ENCODE measurements around the gene KCNQ2. TPM values are rescaled to one million over a fixed set of nuclear protein-coding genes. Genes with fewer than 3 reads are reported as not detected.

The KCNQ2 gene
- polyA plus RNA-seq, 3 donors: not detected

DNA sequence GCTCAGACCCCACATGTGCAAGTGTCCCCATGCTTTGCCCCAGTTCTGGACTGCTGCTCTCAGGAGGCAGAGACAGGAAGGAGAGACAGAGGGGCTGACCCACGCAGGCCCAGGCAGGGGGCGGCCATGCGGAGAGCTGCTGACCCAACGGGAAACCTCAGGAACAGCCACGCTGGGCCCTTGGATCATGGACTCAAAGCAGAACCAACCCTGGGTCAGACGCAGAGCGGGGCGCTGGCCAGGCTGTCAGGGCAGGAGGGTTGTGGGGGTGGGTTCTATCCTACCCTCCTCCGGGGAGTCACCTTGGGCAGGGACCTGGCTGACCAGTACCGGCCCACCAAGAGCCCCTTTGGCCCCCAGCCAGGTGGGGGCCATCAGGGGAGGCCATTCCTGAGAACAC is 2.0 kb downstream of the KCNQ2 start:
- peak overlapping the region in 1 of 2 donors; percentile 67 for H3K4me3 Mint-ChIP-seq

DNA sequence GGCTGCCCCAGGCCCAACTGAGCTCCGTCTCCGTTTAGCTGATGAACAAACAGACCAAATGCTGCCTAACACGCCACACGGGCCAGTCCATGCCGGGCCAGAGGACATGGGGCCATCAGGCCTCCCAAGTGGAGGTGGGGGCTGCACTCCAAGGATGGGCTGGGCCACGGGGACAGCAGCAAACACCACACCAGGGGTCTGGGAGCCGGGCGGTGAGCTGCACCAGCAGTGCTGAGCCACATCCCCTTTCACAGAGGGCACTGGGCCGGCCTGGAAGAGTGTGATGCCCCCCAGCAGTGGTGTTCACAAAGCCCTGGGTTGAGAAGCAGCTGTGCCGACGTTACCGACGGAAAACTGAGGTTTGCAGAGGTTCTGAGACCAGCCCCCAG is 2.7 kb downstream of the KCNQ2 start:
- Histone ChIP-seq H3K27me3 (ENCODE audit: control insufficient read depth in 2 of 2, insufficient read depth in 2 of 2, low read length in 2 of 2) (peaks cover 9 to 36% of the 10 kb centered on the region in 2 donors), H3K36me3 (replicated peaks in 1 of 2; ENCODE audit: control insufficient read depth in 1 of 2, insufficient read depth in 2 of 2, low read length in 2 of 2) (no peaks in the 10 kb centered on the region), H4K20me1 (ENCODE audit: insufficient read depth, low read length) (no peaks in the 10 kb centered on the region), H2AFZ (ENCODE audit: insufficient read depth, low read depth, low read length, poor library complexity, severe bottlenecking) (no peak overlapping the region), H3K4me2 (replicated peaks; ENCODE audit: extremely low read depth, low read length, poor library complexity, severe bottlenecking) (no peak overlapping the region), H3K79me2 (ENCODE audit: insufficient read depth, low read length) (no peaks in the 10 kb centered on the region), H3K9ac (ENCODE audit: insufficient read depth, low read length, poor library complexity, severe bottlenecking) (no peak overlapping the region), H3K4me1 (ENCODE audit: control insufficient read depth in 1 of 2, insufficient read depth in 2 of 2, low read length in 2 of 2) (no peaks in the 10 kb centered on the region), H3K4me3 (replicated peaks in 1 of 3; ENCODE audit: low read depth in 2 of 3, low read length in 3 of 3) (no peak overlapping the region), H3K27ac (ENCODE audit: low read depth in 1 of 2, low read length in 2 of 2) (no peak overlapping the region), H3K9me3 (replicated peaks in 1 of 2; ENCODE audit: control insufficient read depth in 1 of 2, insufficient read depth in 1 of 2, low read length in 2 of 2) (no peaks in the 10 kb centered on the region)
- Mint-ChIP-seq H3K27ac (no peak overlapping the region), H3K9me3 (peaks cover 0 to 4% (median 0%) of the 10 kb centered on the region in 7 donors), H3K4me3 (no peak overlapping the region), H3K4me1 (no peaks in the 10 kb centered on the region), H3K27me3 (ENCODE audit: low read depth in 3 of 3) (peaks cover 26 to 55% (median 44%) of the 10 kb centered on the region in 3 donors), H3K36me3 (no peaks in the 10 kb centered on the region)
- DNase-seq: no peak
- WGBS (ENCODE audit: insufficient coverage): 87% methylated on average over 13 of the region's 13 CpGs
- intact Hi-C loops (cut with micrococcal nuclease): no loop called here
- TF ChIP-seq, protein P1, sequence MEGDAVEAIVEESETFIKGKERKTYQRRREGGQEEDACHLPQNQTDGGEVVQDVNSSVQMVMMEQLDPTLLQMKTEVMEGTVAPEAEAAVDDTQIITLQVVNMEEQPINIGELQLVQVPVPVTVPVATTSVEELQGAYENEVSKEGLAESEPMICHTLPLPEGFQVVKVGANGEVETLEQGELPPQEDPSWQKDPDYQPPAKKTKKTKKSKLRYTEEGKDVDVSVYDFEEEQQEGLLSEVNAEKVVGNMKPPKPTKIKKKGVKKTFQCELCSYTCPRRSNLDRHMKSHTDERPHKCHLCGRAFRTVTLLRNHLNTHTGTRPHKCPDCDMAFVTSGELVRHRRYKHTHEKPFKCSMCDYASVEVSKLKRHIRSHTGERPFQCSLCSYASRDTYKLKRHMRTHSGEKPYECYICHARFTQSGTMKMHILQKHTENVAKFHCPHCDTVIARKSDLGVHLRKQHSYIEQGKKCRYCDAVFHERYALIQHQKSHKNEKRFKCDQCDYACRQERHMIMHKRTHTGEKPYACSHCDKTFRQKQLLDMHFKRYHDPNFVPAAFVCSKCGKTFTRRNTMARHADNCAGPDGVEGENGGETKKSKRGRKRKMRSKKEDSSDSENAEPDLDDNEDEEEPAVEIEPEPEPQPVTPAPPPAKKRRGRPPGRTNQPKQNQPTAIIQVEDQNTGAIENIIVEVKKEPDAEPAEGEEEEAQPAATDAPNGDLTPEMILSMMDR (IDR thresholded peaks at IDR 0.05): no peak

More for the DNA sequence above, 2.0 kb downstream of the KCNQ2 start:
- Mint-ChIP-seq H3K36me3 (no peaks in the 10 kb centered on the region), H3K27me3 (ENCODE audit: low read depth in 3 of 3) (peaks cover 32 to 61% (median 50%) of the 10 kb centered on the region in 3 donors), H3K4me1 (no peaks in the 10 kb centered on the region), H3K9me3 (peaks cover 0 to 4% (median 0%) of the 10 kb centered on the region in 7 donors), H3K27ac (no peak overlapping the region)
- WGBS (ENCODE audit: insufficient coverage): 88% methylated on average over 10 of the region's 10 CpGs
- DNase-seq: no peak
- TF ChIP-seq, protein P1 (IDR thresholded peaks at IDR 0.05): no peak
- H2AFZ ChIP-seq (ENCODE audit: insufficient read depth, low read depth, low read length, poor library complexity, severe bottlenecking): no peak overlapping the region
- H3K9ac ChIP-seq (ENCODE audit: insufficient read depth, low read length, poor library complexity, severe bottlenecking): no peak overlapping the region
- intact Hi-C loops (cut with micrococcal nuclease): no loop called here
- H3K4me3 ChIP-seq (replicated peaks in 1 of 3; ENCODE audit: low read depth in 2 of 3, low read length in 3 of 3): no peak overlapping the region
- no peaks in the 10 kb centered on the region for H3K4me1 ChIP-seq (ENCODE audit: control insufficient read depth in 1 of 2, insufficient read depth in 2 of 2, low read length in 2 of 2)
- H3K36me3 ChIP-seq (replicated peaks in 1 of 2; ENCODE audit: control insufficient read depth in 1 of 2, insufficient read depth in 2 of 2, low read length in 2 of 2): no peaks in the 10 kb centered on the region
- peaks cover 9 to 43% of the 10 kb centered on the region in 2 donors for H3K27me3 ChIP-seq (ENCODE audit: control insufficient read depth in 2 of 2, insufficient read depth in 2 of 2, low read length in 2 of 2)
- no peaks in the 10 kb centered on the region for H3K79me2 ChIP-seq (ENCODE audit: insufficient read depth, low read length)
- H3K27ac ChIP-seq (ENCODE audit: low read depth in 1 of 2, low read length in 2 of 2): no peak overlapping the region
- H4K20me1 ChIP-seq (ENCODE audit: insufficient read depth, low read length): no peaks in the 10 kb centered on the region
- no peak overlapping the region for H3K4me2 ChIP-seq (replicated peaks; ENCODE audit: extremely low read depth, low read length, poor library complexity, severe bottlenecking)
- H3K9me3 ChIP-seq (replicated peaks in 1 of 2; ENCODE audit: control insufficient read depth in 1 of 2, insufficient read depth in 1 of 2, low read length in 2 of 2): no peaks in the 10 kb centered on the region
